Left ventricle myocardium superior (tissue), 1 donor: Measurements from ENCODE around the gene IP6K3. TPM values are rescaled to one million over a fixed set of nuclear protein-coding genes. Genes with fewer than 3 reads are reported as not detected.

ENCODE experiments used
- ATAC-seq: fragments of 200-7000 bp; cut with Tn5 transposase; one replicate; pipeline ENCODE4 v1.9.1; 2020; ENCODE audit warnings: mild to moderate bottlenecking, moderate library complexity
- DNase-seq: peaks from one replicate; pipeline ENCODE4 v3.0.0-alpha.2; 2020
- intact Hi-C: fragments of 100-400 bp; cut with micrococcal nuclease; formaldehyde crosslinking; loops from one replicate; pipeline ENCODE4 v1.11.0; 2022
- total RNA-seq: library from RNA; stranded (reverse); fragmentation: NEBNext Ultra II Directional; extraction: Animal tissue kit (Norgen Biotek cat#: 25700); gene quantifications from one replicate; pipeline ENCODE4 v1.2.1, GENCODE V29; 2021
- donor health status: DM: no; HTN: yes; CAD: no; lungs with severe emphysema.

The IP6K3 gene
- total RNA-seq, 1 donor from 2014 or later: 47.5 TPM

DNA sequence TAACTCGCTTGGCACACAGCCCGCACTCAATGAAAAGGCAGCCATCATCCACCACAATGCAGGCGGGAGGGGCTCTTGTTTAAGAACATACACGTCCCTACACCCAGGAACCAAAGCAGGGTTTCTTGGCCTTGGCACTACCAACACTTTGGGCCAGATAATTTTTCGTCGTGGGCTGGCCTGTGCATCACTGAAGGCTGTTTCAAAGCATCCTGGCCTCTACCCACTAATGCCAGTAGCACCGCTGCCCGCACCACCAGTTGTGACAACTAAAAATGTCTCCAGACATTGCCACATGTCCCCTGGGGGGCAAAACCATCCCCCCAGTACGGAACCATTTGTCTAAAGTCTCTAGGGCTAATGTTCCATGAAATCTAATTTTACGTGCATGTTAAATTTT, 48.2 kb downstream of the IP6K3 start:
- intact Hi-C loops: no loop called here
- ATAC-seq: no peak
- no peak for DNase-seq

DNA sequence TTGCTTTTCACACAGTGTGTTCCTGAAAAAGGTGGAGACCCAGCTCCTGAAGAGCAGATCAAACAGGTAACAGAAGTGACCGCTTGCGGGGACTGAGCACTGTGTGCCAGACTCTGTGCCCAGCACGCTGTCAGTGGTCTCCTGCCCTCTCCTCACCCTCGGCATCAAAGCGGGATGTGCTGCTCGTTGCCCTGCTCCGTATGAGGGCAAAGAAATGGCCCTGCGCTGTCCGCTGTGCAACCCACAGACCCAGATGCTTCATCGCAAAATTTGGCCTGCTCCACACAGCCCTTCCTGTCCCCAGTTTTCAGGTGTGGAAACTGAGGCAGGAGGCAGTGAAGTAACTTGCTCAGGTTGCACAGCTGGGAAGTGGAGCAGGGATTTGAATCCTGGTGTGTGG, 48.9 kb downstream of the IP6K3 start:
- intact Hi-C loops: no loop called here
- no peak for DNase-seq
- ATAC-seq: no peak

DNA sequence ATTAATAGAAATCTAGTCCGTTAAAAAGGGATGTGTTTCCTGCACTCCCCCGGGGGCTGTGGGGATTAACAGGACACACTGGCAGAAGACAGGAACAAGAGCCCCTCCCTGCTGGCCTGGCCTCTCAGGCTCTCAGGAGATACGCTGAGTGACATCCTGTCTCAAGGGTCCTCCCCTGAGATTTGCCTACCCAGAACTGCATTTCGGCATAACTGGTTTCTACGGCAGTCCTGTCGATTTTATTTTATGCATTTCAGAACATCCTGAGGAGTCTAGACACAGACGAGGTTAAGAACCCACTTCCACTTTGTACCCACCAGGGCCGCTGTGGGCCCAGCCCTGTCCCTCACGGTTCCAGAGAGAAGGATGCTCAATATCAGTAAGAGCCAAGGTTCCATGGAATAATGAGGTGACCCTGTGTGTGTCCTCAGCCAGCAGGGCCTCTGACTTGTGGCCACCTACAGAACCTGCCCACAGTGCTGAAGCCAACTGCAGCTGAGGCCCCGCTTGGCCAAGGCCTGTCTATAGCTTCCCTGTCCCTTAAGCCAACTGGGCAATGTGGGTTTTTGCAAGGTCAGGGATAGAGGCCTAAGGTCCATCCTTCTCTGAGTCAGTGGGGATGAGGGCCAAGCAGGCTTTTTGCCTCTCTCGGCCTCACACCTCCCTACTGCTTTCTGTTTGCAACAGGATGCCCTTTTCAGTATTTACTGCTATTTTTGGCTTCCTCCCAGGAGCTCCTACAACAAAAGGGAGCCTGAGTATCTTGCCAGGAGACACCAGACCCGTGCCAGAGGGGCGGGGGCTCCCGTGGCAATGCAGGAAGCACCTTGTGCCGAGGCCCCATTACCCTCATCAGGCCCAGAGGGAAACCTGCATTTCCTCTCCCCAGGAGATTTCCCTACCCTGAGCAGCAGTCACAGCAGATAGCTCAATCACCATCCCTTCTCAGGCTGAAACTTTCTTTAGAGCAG, 49.9 kb downstream of the IP6K3 start:
- ATAC-seq: peak; percentile 25
- DNase-seq: peak; percentile 71
- intact Hi-C loops: no loop called here

DNA sequence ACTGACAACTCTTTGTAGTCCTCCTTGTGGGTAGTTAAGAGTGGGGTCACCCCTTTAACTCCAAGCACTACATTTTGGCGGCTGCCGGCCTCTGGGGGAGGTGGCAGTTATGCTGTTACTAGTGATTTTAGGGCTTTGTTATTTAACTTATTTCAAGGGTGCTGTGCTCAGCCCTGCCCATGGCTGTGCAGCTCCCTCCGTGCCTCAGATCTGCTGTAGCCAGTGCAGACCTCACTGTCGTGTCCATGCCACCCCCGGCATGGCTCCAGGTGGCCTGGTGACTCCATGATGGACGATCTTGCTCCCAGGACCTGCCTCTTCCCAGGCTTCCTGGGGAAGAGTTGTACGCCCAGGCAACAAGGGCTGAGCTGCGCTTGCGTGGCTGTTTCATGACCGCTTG, 50.6 kb downstream of the IP6K3 start:
- ATAC-seq (no peak), DNase-seq (no peak)
- intact Hi-C loops: no loop called here

DNA sequence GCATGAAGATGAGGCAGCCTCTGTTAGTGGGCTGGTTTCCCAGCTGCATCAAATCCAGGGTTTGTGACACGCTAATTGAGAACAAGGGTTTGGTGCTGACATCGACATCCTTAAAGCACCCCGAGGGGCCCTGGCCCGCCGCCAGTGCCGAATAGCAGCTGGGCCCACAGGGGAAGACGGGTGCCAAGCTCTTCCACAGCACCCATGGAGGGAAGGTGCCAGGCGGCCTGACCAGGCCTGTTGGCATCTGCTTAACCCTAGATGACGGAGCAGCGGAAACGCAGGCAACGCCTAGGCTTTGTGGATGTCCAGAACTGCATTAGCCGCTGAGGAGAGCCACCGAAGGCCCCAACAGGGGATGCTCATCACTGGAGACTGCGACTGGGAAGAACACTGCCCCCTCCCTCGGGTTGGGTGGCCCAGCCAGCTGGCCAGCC, 51.2 kb downstream of the IP6K3 start:
- intact Hi-C loops: no loop called here
- no peak for ATAC-seq
- DNase-seq: no peak

DNA sequence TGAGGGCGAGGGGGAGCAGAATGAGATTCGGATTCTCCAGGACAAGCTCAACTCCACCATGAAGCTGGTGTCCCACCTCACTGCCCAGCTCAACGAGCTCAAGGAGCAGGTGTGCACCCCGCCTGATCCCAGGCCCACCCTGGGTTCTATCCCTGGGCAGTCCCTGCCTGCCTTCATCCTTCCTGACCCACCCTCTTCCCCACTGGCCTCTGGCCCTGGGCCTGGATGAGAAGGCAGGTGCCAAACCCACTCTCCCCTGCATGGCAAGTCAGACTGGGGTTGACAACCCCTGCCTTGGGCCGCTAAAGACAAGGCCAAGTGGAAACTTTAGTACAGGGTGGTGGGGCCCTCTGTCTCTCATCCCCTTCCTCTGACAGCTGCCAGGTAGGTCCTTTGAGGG, 51.7 kb downstream of the IP6K3 start:
- no peak for ATAC-seq
- DNase-seq: no peak
- intact Hi-C loops: no loop called here

GRCh38 chr6:33694401-33694931, 52.2 kb downstream of the IP6K3 start:
- DNase-seq: no peak

DNA sequence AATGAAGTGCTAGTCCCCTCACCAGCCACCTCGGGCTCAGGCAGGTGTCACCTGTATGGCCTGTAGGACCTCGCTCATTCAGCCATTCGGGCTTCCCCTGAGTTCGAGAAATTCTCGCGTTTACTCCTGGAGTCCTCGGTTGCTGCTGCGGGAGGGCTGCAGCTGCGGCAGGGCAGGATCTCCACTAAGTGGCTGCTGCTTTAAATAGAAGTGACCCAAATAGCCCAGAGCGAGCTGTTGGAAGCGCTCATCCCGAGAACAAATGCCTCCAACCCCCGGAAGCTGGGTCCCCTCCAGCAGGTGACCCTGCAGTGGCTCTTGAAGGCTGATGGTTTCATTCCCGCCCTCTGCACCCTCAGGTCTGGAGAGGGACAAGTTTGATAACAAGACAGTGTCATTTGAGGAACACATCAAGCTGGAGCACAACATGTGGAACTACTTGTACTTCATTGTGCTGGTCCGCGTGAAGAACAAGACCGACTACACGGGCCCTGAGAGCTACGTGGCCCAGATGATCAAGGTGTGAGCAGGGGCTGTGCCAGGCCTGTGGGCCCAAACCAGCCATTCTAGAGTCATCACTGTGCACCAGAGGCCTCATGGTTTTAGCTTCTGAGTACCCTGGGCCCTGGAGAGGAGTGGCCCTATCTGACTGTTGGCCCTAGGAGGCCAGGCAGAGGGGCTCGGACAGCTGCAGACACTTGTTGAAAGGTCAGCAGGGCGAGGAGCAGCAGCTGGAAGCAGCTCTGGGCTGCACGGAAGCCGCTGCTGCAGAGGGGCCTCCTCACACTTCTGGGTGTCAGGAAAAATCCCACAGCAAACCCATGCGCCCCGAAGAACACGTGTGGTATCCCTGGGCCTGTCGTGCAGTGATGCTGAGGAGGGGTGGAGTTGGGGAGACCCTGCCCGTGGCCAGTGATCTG, 53.3 kb downstream of the IP6K3 start:
- intact Hi-C loops: no loop called here
- ATAC-seq (peak; percentile 71), DNase-seq (peak; percentile 63)

More at GRCh38 chr6:33694401-33694931, 52.2 kb downstream of the IP6K3 start:
- intact Hi-C loops: no loop called here
- no peak for ATAC-seq

GRCh38 chr6:33692760-33693158, 53.9 kb downstream of the IP6K3 start:
- intact Hi-C loops: no loop called here
- DNase-seq (peak; percentile 64), ATAC-seq (peak; percentile 9)

- DNase-seq: peak; percentile 83
- intact Hi-C loops: no loop called here
- peak; percentile 79 for ATAC-seq
Observed at GRCh38 chr6:33692078-33692759, 54.5 kb downstream of the IP6K3 start.

GRCh38 chr6:33691456-33692077, 55.1 kb downstream of the IP6K3 start:
- intact Hi-C loops: no loop called here
- ATAC-seq: peak; percentile 0

DNA sequence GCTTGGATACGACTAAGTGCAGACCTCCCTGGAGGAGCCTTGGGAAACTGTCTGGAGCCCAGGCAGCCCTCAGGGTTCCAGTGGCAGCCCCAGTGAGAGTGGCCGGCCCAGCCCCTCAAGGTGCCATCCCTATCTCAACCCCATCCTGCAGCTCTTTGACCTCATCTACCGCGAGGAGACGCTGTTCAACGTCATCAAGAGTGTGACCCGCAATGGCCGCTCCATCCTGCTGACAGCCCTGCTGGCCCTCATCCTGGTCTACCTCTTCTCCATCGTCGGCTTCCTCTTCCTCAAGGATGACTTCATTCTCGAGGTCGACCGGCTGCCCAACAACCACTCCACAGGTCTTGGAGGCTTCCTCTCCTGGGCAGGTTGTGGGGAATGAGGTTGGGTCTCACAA, 55.9 kb downstream of the IP6K3 start:
- intact Hi-C loops: no loop called here
- ATAC-seq (no peak), DNase-seq (no peak)

More at GRCh38 chr6:33691456-33692077, 55.1 kb downstream of the IP6K3 start:
- no peak for DNase-seq

DNA sequence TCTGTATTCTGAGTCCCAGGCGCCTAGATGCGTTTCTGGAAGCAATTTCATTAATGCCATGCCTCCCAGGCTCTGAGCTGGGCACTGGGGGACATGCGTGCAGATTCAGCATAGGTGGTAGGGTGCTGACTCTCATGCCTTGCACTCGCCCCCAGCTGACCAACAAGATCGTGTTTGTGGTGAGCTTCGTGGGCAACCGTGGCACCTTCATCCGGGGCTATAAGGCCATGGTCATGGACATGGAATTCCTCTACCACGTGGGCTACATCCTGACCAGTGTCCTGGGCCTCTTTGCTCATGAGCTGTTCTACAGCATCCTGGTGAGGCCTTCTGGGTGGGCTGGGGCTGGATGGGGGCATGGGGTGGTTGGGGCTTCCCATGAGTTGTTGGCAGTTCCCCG, 56.8 kb downstream of the IP6K3 start:
- no peak for DNase-seq

DNA sequence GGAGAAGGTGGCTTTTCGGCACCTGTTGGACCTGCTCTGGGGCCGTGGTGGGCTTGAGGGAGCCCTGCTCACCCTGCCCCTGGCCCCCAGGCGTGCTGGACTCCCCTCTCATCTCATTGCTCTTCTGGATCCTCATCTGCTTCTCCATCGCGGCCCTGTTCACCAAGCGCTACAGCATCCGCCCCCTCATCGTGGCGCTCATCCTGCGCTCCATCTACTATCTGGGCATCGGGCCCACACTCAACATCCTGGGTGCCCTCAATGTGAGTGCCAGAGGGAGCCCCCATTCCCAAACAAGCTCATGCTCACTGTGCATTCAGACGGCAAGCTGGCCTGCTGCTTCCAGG, 57.6 kb downstream of the IP6K3 start:
- no peak for ATAC-seq
- intact Hi-C loops: no loop called here

More for the DNA sequence above, 56.8 kb downstream of the IP6K3 start:
- intact Hi-C loops: no loop called here
- no peak for ATAC-seq

DNA sequence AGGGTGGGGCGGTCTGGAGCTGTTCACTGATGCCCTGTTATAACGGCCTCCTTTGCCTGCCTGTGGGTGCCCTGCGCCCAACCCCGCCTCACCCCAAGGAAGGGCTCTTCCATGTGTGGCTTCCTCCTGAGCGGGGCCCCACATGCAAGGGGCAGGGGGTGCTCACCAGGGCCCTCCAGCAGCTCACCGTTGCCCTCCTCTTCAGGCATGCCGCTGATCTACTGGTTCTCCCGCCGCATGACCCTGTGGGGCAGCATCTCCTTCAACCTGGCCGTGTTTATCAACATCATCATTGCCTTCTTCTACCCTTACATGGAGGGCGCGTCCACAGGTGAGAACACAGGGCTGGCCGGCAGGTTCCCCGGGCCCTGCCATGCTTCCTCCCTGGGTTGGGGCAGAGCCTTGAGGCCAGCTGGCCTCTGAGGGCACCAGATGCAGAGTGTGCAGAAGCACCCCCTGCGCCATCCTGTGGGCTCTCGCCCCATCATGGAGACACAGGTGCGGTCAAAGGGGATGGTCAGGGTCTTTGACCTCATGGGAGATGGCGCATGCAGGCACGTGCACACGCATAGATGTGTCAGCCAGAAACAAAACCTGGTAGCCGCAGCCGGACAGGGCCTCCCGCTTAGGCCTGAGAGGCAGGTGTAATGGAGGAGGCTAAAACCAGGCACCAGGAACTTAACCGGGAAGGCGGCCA, 58.1 kb downstream of the IP6K3 start:
- intact Hi-C loops: no loop called here
- ATAC-seq: no peak
- no peak for DNase-seq

More for the DNA sequence above, 57.6 kb downstream of the IP6K3 start:
- no peak for DNase-seq

- DNase-seq (peak; percentile 22), ATAC-seq (no peak)
- intact Hi-C loops: no loop called here
Observed at GRCh38 chr6:33688006-33688405, 58.7 kb downstream of the IP6K3 start.

GRCh38 chr6:33686981-33687975, 59.4 kb downstream of the IP6K3 start:
- DNase-seq: peak; percentile 22
- intact Hi-C loops: no loop called here
- ATAC-seq: no peak
